ENCODE data around the gene PHC1.

PHC1 gene

DNA sequence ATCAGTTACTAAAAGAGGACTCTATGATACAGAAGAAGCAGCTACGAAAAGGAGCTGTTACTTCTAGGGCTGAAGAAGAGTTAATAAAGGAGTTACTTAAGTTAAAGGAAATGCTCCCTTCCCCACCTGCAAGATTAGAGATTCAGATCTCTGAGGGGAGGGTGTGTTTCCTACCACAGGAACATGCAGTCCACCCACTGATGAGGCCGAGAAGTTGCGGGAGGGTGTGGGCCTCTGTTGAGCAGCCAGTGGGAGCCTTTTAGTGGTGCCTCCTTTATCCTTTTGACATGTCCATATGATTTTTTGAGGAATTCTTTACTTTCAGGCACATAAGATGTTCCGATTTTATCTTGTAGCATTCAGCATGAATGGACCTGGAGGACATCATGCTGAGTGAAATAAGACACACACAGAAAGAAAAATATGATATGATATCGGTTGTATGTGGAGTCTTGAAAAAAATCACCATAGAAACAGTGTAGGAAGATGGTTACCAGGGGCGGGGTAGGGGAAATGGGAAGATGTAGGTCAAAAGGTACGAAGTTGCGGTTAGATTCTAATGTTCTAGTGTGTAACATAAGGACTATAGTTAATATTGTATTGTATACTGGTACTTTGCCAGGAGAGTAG is 39.6 kb downstream of the PHC1 start:
- no peak overlapping the region for H3K27ac ChIP-seq
- no peak for TF ChIP-seq ZFX (IDR thresholded peaks at IDR 0.05; ENCODE audit: borderline replicate concordance)
- no peak for TF ChIP-seq CTCF (IDR thresholded peaks at IDR 0.05)

DNA sequence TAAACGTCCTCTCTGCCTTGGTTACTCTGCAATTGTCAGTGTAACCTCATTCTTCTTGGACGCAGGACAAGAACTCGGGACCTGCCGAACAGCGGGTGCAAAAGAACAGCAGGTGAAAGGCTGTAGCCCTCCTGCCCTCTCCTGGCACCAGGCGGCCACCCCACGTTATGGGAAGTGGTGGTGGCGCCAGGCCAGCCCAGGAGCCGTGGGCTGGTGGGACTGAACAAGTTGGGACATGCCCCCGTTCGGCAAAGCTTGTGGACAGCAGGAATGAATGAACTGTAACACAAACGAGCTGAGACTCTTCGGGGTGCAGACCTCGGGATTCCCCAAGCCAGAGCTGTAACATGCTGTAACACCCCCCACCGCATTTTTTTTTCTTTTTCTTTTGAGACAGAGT is 41.8 kb downstream of the PHC1 start:
- no peak overlapping the region for H3K27ac ChIP-seq

GRCh38 chr12:8956772-8957171 is 42.5 kb downstream of the PHC1 start:
- H3K27ac ChIP-seq: no peak overlapping the region
- TF ChIP-seq CTCF (IDR thresholded peaks at IDR 0.05) (no peak), ZFX (IDR thresholded peaks at IDR 0.05; ENCODE audit: borderline replicate concordance) (no peak)

More for the DNA sequence above, 41.8 kb downstream of the PHC1 start:
- TF ChIP-seq ZFX (IDR thresholded peaks at IDR 0.05; ENCODE audit: borderline replicate concordance) (no peak), CTCF (IDR thresholded peaks at IDR 0.05) (no peak)

DNA sequence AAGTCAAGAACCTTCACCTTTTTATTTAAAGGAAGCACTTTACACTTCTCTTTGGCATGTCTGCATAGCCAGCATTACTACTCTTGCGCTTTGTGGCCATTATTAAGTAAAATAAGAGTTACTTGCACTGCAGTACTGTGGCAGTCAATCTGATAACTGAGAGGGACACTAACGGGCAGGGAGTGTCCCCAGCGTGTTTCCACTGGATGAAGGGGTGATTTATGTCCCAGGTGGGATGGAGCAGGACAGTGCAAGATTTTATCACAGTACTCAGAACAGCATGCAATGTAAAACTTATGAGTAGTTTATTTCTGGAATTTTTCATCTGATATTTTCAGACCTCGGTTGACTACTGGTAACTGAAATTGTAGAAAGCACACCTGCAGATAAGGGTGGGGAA is 43.3 kb downstream of the PHC1 start:
- TF ChIP-seq ZFX (IDR thresholded peaks at IDR 0.05; ENCODE audit: borderline replicate concordance): no peak
- no peak for TF ChIP-seq CTCF (IDR thresholded peaks at IDR 0.05)

GRCh38 chr12:8958066-8958465 is 43.8 kb downstream of the PHC1 start:
- H3K27ac ChIP-seq: no peak overlapping the region
- TF ChIP-seq ZFX (IDR thresholded peaks at IDR 0.05; ENCODE audit: borderline replicate concordance): no peak
- TF ChIP-seq CTCF (IDR thresholded peaks at IDR 0.05): no peak

More for the DNA sequence above, 43.3 kb downstream of the PHC1 start:
- H3K27ac ChIP-seq: no peak overlapping the region

DNA sequence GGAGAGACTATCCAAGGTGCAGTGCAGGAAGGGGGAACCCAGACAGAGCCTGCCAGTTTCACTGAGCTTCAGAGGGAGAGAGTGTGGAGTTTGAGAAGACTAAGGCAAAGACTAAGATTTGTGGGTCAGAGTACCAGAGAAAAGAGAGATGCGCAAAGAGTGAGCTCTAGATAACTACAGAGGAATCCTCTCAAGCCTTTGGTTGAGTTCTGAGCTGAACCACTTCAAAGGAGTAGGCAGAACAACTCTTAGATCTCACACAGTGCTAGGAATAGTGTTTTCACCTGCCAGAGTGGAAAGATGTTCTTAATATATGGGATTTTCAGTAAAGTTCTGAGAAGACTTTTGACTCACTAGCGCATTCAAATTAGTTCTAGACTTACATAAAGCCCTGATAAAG is 45.9 kb downstream of the PHC1 start:
- H3K27ac ChIP-seq: no peak overlapping the region
- TF ChIP-seq ZFX (IDR thresholded peaks at IDR 0.05; ENCODE audit: borderline replicate concordance) (no peak), CTCF (IDR thresholded peaks at IDR 0.05) (no peak)

GRCh38 chr12:8968761-8969160 is 54.5 kb downstream of the PHC1 start:
- H3K27ac ChIP-seq: no peak overlapping the region
- no peak for TF ChIP-seq CTCF (IDR thresholded peaks at IDR 0.05)

All from 22Rv1 (cell line).